HUES6 (cell line): ENCODE results near the gene RNASE8.
A peak's percentile ranks its signal among the peaks of the same experiment; 100 is the strongest.

ENCODE experiments used
- H3K27ac ChIP-seq: 2 replicates; pipeline ENCODE4 v1.7.0; 2013; ENCODE audit warnings: low read depth, mild to moderate bottlenecking, low read length, inconsistent platforms
- H3K27me3 ChIP-seq: 2 replicates; pipeline ENCODE4 v1.6.1; 2013; ENCODE audit warnings: low read length; ENCODE audit not compliant: control insufficient read depth, insufficient read depth
- H3K36me3 ChIP-seq: 2 replicates; pipeline ENCODE4 v1.6.1; 2013; ENCODE audit warnings: low read length; ENCODE audit not compliant: control insufficient read depth, insufficient read depth
- H3K4me1 ChIP-seq: 2 replicates; pipeline ENCODE4 v1.6.1; 2013; ENCODE audit warnings: low read length; ENCODE audit not compliant: control insufficient read depth, insufficient read depth
- H3K4me3 ChIP-seq: 2 replicates; pipeline ENCODE4 v1.5.1; 2013; ENCODE audit warnings: low read depth, low read length
- H3K9ac ChIP-seq: one replicate; pipeline ENCODE4 v1.6.1; 2013; ENCODE audit warnings: mild to moderate bottlenecking, low read length
- H3K9me3 ChIP-seq: 2 replicates; pipeline ENCODE4 v1.6.1; 2013; ENCODE audit warnings: low read depth, low read length; ENCODE audit not compliant: control insufficient read depth, insufficient read depth

The RNASE8 gene

GRCh38 chr14:21054768-21055145 is 2.9 kb upstream of the RNASE8 start:
- Histone ChIP-seq H3K27ac (no peak overlapping the region), H3K9ac (no peak overlapping the region), H3K4me1 (peaks cover 6% of the 10 kb centered on the region)

GRCh38 chr14:21055432-21056117 is 2.0 kb upstream of the RNASE8 start:
- Histone ChIP-seq H3K4me1 (peaks cover 6% of the 10 kb centered on the region), H3K27ac (no peak overlapping the region), H3K36me3 (no peaks in the 10 kb centered on the region), H3K27me3 (no peaks in the 10 kb centered on the region), H3K9me3 (no peaks in the 10 kb centered on the region), H3K9ac (no peak overlapping the region), H3K4me3 (no peak overlapping the region)

More at GRCh38 chr14:21054768-21055145, 2.9 kb upstream of the RNASE8 start:
- no peaks in the 10 kb centered on the region for H3K36me3 ChIP-seq
- no peaks in the 10 kb centered on the region for H3K9me3 ChIP-seq
- no peak overlapping the region for H3K4me3 ChIP-seq
- no peaks in the 10 kb centered on the region for H3K27me3 ChIP-seq

GRCh38 chr14:21056520-21057163 is 980 bp upstream of the RNASE8 start:
- Histone ChIP-seq H3K4me1 (peaks cover 6% of the 10 kb centered on the region), H3K9ac (no peak overlapping the region), H3K9me3 (no peaks in the 10 kb centered on the region), H3K4me3 (no peak overlapping the region), H3K27me3 (no peaks in the 10 kb centered on the region), H3K27ac (no peak overlapping the region), H3K36me3 (no peaks in the 10 kb centered on the region)

GRCh38 chr14:21058903-21059302 is 1.3 kb downstream of the RNASE8 start:
- no peaks in the 10 kb centered on the region for H3K27me3 ChIP-seq
- H3K27ac ChIP-seq, result no peak overlapping the region
- no peaks in the 10 kb centered on the region for H3K9me3 ChIP-seq
- H3K4me3 ChIP-seq, result no peak overlapping the region
- no peaks in the 10 kb centered on the region for H3K36me3 ChIP-seq
- peaks cover 13% of the 10 kb centered on the region for H3K4me1 ChIP-seq
- no peak overlapping the region for H3K9ac ChIP-seq

GRCh38 chr14:21059842-21060613 is 2.4 kb downstream of the RNASE8 start:
- Histone ChIP-seq H3K4me3 (no peak overlapping the region), H3K27ac (no peak overlapping the region), H3K9ac (no peak overlapping the region), H3K4me1 (peaks cover 13% of the 10 kb centered on the region), H3K36me3 (no peaks in the 10 kb centered on the region), H3K27me3 (no peaks in the 10 kb centered on the region), H3K9me3 (no peaks in the 10 kb centered on the region)

GRCh38 chr14:21060614-21061346 is 3.2 kb downstream of the RNASE8 start:
- no peak overlapping the region for H3K27ac ChIP-seq
- no peaks in the 10 kb centered on the region for H3K36me3 ChIP-seq
- H3K4me1 ChIP-seq, result peaks cover 8% of the 10 kb centered on the region
- no peak overlapping the region for H3K4me3 ChIP-seq
- no peak overlapping the region for H3K9ac ChIP-seq
- no peaks in the 10 kb centered on the region for H3K27me3 ChIP-seq
- no peaks in the 10 kb centered on the region for H3K9me3 ChIP-seq

GRCh38 chr14:21061347-21061668 is 3.7 kb downstream of the RNASE8 start:
- Histone ChIP-seq H3K27ac (no peak overlapping the region), H3K27me3 (no peaks in the 10 kb centered on the region), H3K9ac (no peak overlapping the region), H3K36me3 (no peaks in the 10 kb centered on the region), H3K4me3 (no peak overlapping the region), H3K9me3 (no peaks in the 10 kb centered on the region), H3K4me1 (peaks cover 7% of the 10 kb centered on the region; the same call in 1 of the 2 replicates)

GRCh38 chr14:21063479-21063878 is 5.9 kb downstream of the RNASE8 start:
- peaks cover 11% of the 10 kb centered on the region for H3K27me3 ChIP-seq
- H3K9me3 ChIP-seq, result no peaks in the 10 kb centered on the region
- no peak overlapping the region for H3K4me3 ChIP-seq
- H3K27ac ChIP-seq, result no peak overlapping the region
- H3K9ac ChIP-seq, result no peak overlapping the region
- H3K4me1 ChIP-seq, result peaks cover 7% of the 10 kb centered on the region; the same call in 1 of the 2 replicates
- no peaks in the 10 kb centered on the region for H3K36me3 ChIP-seq

- peaks cover 10% of the 10 kb centered on the region for H3K4me1 ChIP-seq
- H3K4me3 ChIP-seq, result no peak overlapping the region
- no peaks in the 10 kb centered on the region for H3K9me3 ChIP-seq
- H3K27me3 ChIP-seq, result peaks cover 18% of the 10 kb centered on the region
- no peaks in the 10 kb centered on the region for H3K36me3 ChIP-seq
- no peak overlapping the region for H3K9ac ChIP-seq
- no peak overlapping the region for H3K27ac ChIP-seq
These were observed 9.4 kb downstream of the RNASE8 start for GRCh38 chr14:21066882-21067502.

- Histone ChIP-seq H3K27ac (peak overlapping the region; percentile 83; the same call in 1 of the 2 replicates), H3K4me3 (peak overlapping the region; percentile 82), H3K9ac (peak overlapping the region; percentile 87), H3K4me1 (peaks cover 9% of the 10 kb centered on the region), H3K36me3 (peaks cover 10% of the 10 kb centered on the region; the same call in 1 of the 2 replicates), H3K27me3 (peaks cover 18% of the 10 kb centered on the region), H3K9me3 (no peaks in the 10 kb centered on the region)
These were observed 11.1 kb downstream of the RNASE8 start for GRCh38 chr14:21068521-21069387.
